Uterus (tissue), 4 donors: ENCODE data around the gene FNDC1. TPM values are rescaled to one million over a fixed set of nuclear protein-coding genes. Genes with fewer than 3 reads are reported as not detected.
A peak's percentile ranks its signal among the peaks of the same experiment; 100 is the strongest.
"Not testable (repeated sequence)": the region's sequence is repeated elsewhere in the genome, so short reads cannot be mapped to it uniquely, and the experiment has no call there.

ENCODE experiments used
- DNase-seq, 2 donors: peaks; one replicate each; pipeline ENCODE4 v3.0.0-alpha.2; 2019 to 2020
- H3K27ac ChIP-seq, 2 donors: fragments of 200-600 bp; sonication (generic); 1 replicate in 1 of 2; 2 replicates in 1 of 2; pipeline ENCODE4 v1.5.1; 2016 to 2018
- H3K27me3 ChIP-seq, 2 donors: fragments of 200-600 bp; sonication (generic); one replicate each; pipeline ENCODE4 v1.5.1; 2018 to 2019; ENCODE audit warnings: control low read depth in 1 of 2
- H3K36me3 ChIP-seq, 2 donors: fragments of 200-600 bp; sonication (generic); one replicate each; pipeline ENCODE4 v1.5.1; 2019; ENCODE audit warnings: control low read depth in 1 of 2
- H3K4me1 ChIP-seq, 2 donors: fragments of 200-600 bp; sonication (generic); one replicate each; pipeline ENCODE4 v1.5.1; 2018 to 2019; ENCODE audit warnings: control low read depth in 1 of 2
- H3K4me3 ChIP-seq, 2 donors: fragments of 200-600 bp; sonication (generic); 1 replicate in 1 of 2; 2 replicates in 1 of 2; pipeline ENCODE4 v1.5.1; 2018 to 2019; ENCODE audit warnings: mild to moderate bottlenecking in 1 of 2
- H3K9me3 ChIP-seq, 2 donors: fragments of 200-600 bp; sonication (generic); one replicate each; pipeline ENCODE4 v1.5.1; 2019; ENCODE audit warnings: control low read depth in 1 of 2
- POLR2A ChIP-seq, 2 donors: fragments of 450-650 bp; IDR thresholded peaks; one replicate each; pipeline ENCODE4 v1.6.1; 2016; ENCODE audit warnings: antibody characterized with exemption in 2 of 2, mild to moderate bottlenecking in 1 of 2, moderate library complexity in 1 of 2
- intact Hi-C: fragments of 100-400 bp; cut with DNase I; formaldehyde crosslinking; loops from one replicate; pipeline ENCODE4 v1.15.1; 2023; ENCODE audit warnings: low total_unique reads
- total RNA-seq, 4 donors: library from RNA; depleted of rRNA in 3 of 4; stranded (reverse); fragments of >200 nt in 3 of 4; gene quantifications; one replicate each; pipeline versions ENCODE4 v1.1.0 to v1.2.4, GENCODE V29; 2014 to 2023
- TF ChIP-seq, protein P1 (sequence below), 4 experiments: fragments of 200-600 bp in 2 of 4; fragments of 450-650 bp in 2 of 4; sonication (generic) in 2 of 4; IDR thresholded peaks; one replicate each; pipeline ENCODE4 v1.5.1; 2016 to 2019; ENCODE audit warnings: antibody characterized with exemption in 4 of 4, mild to moderate bottlenecking in 2 of 4, moderate library complexity in 1 of 4
- donor health status: DM: yes; HTN: yes; CAD: no.

Gene FNDC1
- 10 to 100 TPM in 1 of 4 donors, under 1 TPM in 2, not detected in 1; 0.26 to 28.1 (median 0.55) TPM for total RNA-seq

GRCh38 chr6:159169193-159169555 is at the start of gene FNDC1:
Gene FNDC1, plus strand, starts transcription at chr6:159169400. Its CDS starts 197 bp downstream, at chr6:159169597.
- peak within 1 kb of the TSS; percentile 24 to 31 for H3K4me3 ChIP-seq
- H3K36me3 ChIP-seq: no peaks in the 10 kb centered on the region
- H3K9me3 ChIP-seq: no peaks in the 10 kb centered on the region
- TF ChIP-seq, protein P1, sequence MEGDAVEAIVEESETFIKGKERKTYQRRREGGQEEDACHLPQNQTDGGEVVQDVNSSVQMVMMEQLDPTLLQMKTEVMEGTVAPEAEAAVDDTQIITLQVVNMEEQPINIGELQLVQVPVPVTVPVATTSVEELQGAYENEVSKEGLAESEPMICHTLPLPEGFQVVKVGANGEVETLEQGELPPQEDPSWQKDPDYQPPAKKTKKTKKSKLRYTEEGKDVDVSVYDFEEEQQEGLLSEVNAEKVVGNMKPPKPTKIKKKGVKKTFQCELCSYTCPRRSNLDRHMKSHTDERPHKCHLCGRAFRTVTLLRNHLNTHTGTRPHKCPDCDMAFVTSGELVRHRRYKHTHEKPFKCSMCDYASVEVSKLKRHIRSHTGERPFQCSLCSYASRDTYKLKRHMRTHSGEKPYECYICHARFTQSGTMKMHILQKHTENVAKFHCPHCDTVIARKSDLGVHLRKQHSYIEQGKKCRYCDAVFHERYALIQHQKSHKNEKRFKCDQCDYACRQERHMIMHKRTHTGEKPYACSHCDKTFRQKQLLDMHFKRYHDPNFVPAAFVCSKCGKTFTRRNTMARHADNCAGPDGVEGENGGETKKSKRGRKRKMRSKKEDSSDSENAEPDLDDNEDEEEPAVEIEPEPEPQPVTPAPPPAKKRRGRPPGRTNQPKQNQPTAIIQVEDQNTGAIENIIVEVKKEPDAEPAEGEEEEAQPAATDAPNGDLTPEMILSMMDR (IDR thresholded peaks at IDR 0.05): peak in 2 of 4 experiments; percentile 43 to 52
- no peak for TF ChIP-seq POLR2A (IDR thresholded peaks at IDR 0.05)
- no peaks in the 10 kb centered on the region for H3K27me3 ChIP-seq
- intact Hi-C loops: no loop called here
- H3K4me1 ChIP-seq: no peaks in the 10 kb centered on the region
- peak within 1 kb of the TSS in 1 of 2 donors; percentile 25 for H3K27ac ChIP-seq
- peak in 1 of 2 donors; percentile 23 for DNase-seq

DNA sequence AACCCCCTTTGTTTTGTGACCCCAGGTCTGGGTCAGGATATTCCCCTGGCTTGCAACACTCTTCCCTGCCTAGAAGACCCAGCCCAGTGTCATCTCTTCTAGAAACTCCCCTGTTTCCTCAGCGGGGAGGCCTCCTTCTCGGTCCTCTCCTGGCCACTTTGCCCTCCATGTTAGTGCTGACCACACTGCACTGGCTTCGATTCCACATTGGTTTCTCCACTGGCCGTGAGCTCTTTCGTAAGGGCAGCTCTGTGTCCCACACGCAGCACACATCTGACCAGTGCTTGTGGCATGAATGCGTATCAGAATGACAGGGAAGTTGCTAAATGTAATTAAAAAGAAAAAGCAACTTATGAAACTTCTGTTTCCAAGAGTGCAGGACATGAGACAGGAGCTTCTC is 49.4 kb upstream of the FNDC1 start:
- Histone ChIP-seq H3K36me3 (no peaks in the 10 kb centered on the region), H3K9me3 (no peaks in the 10 kb centered on the region), H3K27me3 (no peaks in the 10 kb centered on the region), H3K4me3 (no peak overlapping the region), H3K4me1 (no peaks in the 10 kb centered on the region), H3K27ac (no peak overlapping the region)
- TF ChIP-seq, protein P1 (IDR thresholded peaks at IDR 0.05): no peak
- no peak for TF ChIP-seq POLR2A (IDR thresholded peaks at IDR 0.05)
- intact Hi-C loops: no loop called here
- DNase-seq: no peak

- H3K27ac ChIP-seq: no peak overlapping the region
- no peaks in the 10 kb centered on the region for H3K27me3 ChIP-seq
- no peaks in the 10 kb centered on the region for H3K36me3 ChIP-seq
- TF ChIP-seq, protein P1 (IDR thresholded peaks at IDR 0.05): no peak
- TF ChIP-seq POLR2A (IDR thresholded peaks at IDR 0.05): no peak
- H3K9me3 ChIP-seq: no peaks in the 10 kb centered on the region
- intact Hi-C loops: no loop called here
- H3K4me3 ChIP-seq: no peak overlapping the region
- no peak for DNase-seq
- H3K4me1 ChIP-seq: no peaks in the 10 kb centered on the region
Measured at GRCh38 chr6:159121486-159121885, 47.7 kb upstream of the FNDC1 start.

GRCh38 chr6:159122453-159122852 is 46.7 kb upstream of the FNDC1 start:
- DNase-seq: no peak
- H3K9me3 ChIP-seq: no peaks in the 10 kb centered on the region
- no peak overlapping the region for H3K4me3 ChIP-seq
- no peaks in the 10 kb centered on the region for H3K36me3 ChIP-seq
- H3K4me1 ChIP-seq: no peaks in the 10 kb centered on the region
- H3K27me3 ChIP-seq: no peaks in the 10 kb centered on the region
- intact Hi-C loops: no loop called here
- no peak overlapping the region for H3K27ac ChIP-seq
- TF ChIP-seq POLR2A (IDR thresholded peaks at IDR 0.05): no peak
- TF ChIP-seq, protein P1 (IDR thresholded peaks at IDR 0.05): no peak

DNA sequence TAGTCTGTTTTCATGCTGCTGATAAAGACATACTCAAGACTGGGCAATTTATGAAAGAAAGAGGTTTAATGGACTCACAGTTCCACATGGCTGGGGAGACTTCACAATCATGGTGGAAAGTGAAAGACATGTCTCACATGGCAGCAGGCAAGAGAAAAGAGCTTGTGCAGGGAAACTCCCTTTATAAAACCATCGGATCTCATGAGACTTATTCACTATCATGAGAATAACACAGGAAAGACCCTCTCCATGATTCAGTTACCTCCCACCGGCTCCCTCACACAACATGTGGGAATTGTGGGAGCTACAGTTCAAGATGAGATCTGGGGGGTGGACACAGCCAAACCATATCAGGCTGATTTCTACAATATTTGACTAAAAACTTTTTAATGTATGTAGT is 45.4 kb upstream of the FNDC1 start:
- H3K36me3 ChIP-seq, H3K27ac ChIP-seq, DNase-seq, H3K9me3 ChIP-seq, H3K4me3 ChIP-seq, H3K27me3 ChIP-seq, intact Hi-C loops, H3K4me1 ChIP-seq: not testable (repeated sequence)

- Histone ChIP-seq H3K27me3 (no peaks in the 10 kb centered on the region), H3K4me1 (no peaks in the 10 kb centered on the region), H3K27ac (no peak overlapping the region), H3K36me3 (no peaks in the 10 kb centered on the region), H3K9me3 (no peaks in the 10 kb centered on the region), H3K4me3 (no peak overlapping the region)
- intact Hi-C loops: no loop called here
- DNase-seq: no peak
- no peak for TF ChIP-seq POLR2A (IDR thresholded peaks at IDR 0.05)
- TF ChIP-seq, protein P1 (IDR thresholded peaks at IDR 0.05): no peak
Measured at GRCh38 chr6:159125014-159125609, 44.1 kb upstream of the FNDC1 start.
